IMR-90 (cell line): ENCODE measurements around the gene PSMB11. TPM values are rescaled to one million over a fixed set of nuclear protein-coding genes. Genes with fewer than 3 reads are reported as not detected.

Experiments
- ATAC-seq: fragments of 200-7000 bp; cut with Tn5 transposase; 2 replicates; pipeline ENCODE4 v1.9.1; 2020; ENCODE audit warnings: low read depth, mild to moderate bottlenecking, moderate library complexity
- BruUV-seq: library from RNA; stranded (reverse); fragments of 400-500 nt; replicated peaks from 2 replicates; lab custom pipeline; 2021; lab: Mats Ljungman, UMichigan
- CTCF ChIA-PET: fragments of 300-600 bp; formaldehyde crosslinking; extraction: SDS; loops from one replicate; lab custom pipeline; 2021; ENCODE audit warnings: antibody characterized with exemption; lab: Yijun Ruan, JAX
- POLR2A ChIA-PET: fragments of 300-600 bp; sonication (Branson Sonifier 250); formaldehyde crosslinking; loops from one replicate; lab custom pipeline; 2022; ENCODE audit warnings: antibody characterized with exemption; ENCODE audit not compliant: unreplicated experiment; lab: Charles Lee
- DNase-seq: peaks from one replicate; pipeline ENCODE4 v3.0.0; 2013
- H2AFZ ChIP-seq: replicated peaks from 2 replicates; pipeline ENCODE3; 2013; ENCODE audit warnings: low read length, mild to moderate bottlenecking; ENCODE audit not compliant: poor library complexity
- H2AK5ac ChIP-seq: 2 replicates; pipeline ENCODE4 v1.6.1; 2013; ENCODE audit warnings: low read depth, low read length, inconsistent platforms
- H2AK9ac ChIP-seq: replicated peaks from 2 replicates; pipeline ENCODE3; 2013; ENCODE audit warnings: mild to moderate bottlenecking, low read depth, low read length, moderate library complexity; ENCODE audit not compliant: poor library complexity
- H2BK120ac ChIP-seq: 2 replicates; pipeline ENCODE4 v1.6.1; 2013; ENCODE audit warnings: low read depth, low read length, inconsistent platforms
- H2BK15ac ChIP-seq: 3 replicates; pipeline ENCODE4 v1.6.1; 2013; ENCODE audit warnings: low read depth, low read length, inconsistent platforms
- H2BK20ac ChIP-seq: 2 replicates; pipeline ENCODE4 v1.6.1; 2013; ENCODE audit warnings: low read depth, mild to moderate bottlenecking, inconsistent platforms, low read length, moderate library complexity
- H2BK5ac ChIP-seq: 2 replicates; pipeline ENCODE4 v1.6.1; 2013; ENCODE audit warnings: mild to moderate bottlenecking, low read depth, low read length, inconsistent platforms; ENCODE audit not compliant: poor library complexity, severe bottlenecking
- H3K14ac ChIP-seq: replicated peaks from 2 replicates; pipeline ENCODE4 v1.6.1; 2013; ENCODE audit warnings: low read depth, low read length, inconsistent platforms
- H3K18ac ChIP-seq: 2 replicates; pipeline ENCODE4 v1.6.1; 2013; ENCODE audit warnings: low read depth, low read length, control low read depth
- H3K23ac ChIP-seq: 2 replicates; pipeline ENCODE4 v1.6.1; 2013; ENCODE audit warnings: low read depth, low read length, inconsistent platforms
- H3K27ac ChIP-seq: 2 replicates; pipeline ENCODE4 v1.5.1; 2013; ENCODE audit warnings: mild to moderate bottlenecking, control low read depth, low read length; ENCODE audit not compliant: insufficient read depth
- H3K27me3 ChIP-seq: 2 replicates; pipeline ENCODE4 v1.6.1; 2013; ENCODE audit warnings: low read length; ENCODE audit not compliant: control insufficient read depth, insufficient read depth
- H3K36me3 ChIP-seq: 2 replicates; pipeline ENCODE4 v1.6.1; 2013; ENCODE audit warnings: low read length, mixed read lengths; ENCODE audit not compliant: control insufficient read depth, insufficient read depth
- H3K4ac ChIP-seq: 2 replicates; pipeline ENCODE4 v1.6.1; 2013; ENCODE audit warnings: low read depth, low read length, inconsistent platforms
- H3K4me1 ChIP-seq: 2 replicates; pipeline ENCODE4 v1.6.1; 2013; ENCODE audit warnings: low read length, mixed read lengths; ENCODE audit not compliant: control insufficient read depth, insufficient read depth
- H3K4me2 ChIP-seq: 2 replicates; pipeline ENCODE4 v1.6.1; 2013; ENCODE audit warnings: low read depth, mild to moderate bottlenecking, control low read depth, low read length, moderate library complexity
- H3K4me3 ChIP-seq: 2 replicates; pipeline ENCODE4 v1.5.1; 2013; ENCODE audit warnings: low read depth, mild to moderate bottlenecking, control low read depth, low read length, moderate library complexity; ENCODE audit not compliant: insufficient read depth
- H3K56ac ChIP-seq: 2 replicates; pipeline ENCODE4 v1.6.1; 2013; ENCODE audit warnings: low read length, inconsistent platforms; ENCODE audit not compliant: insufficient read depth; ENCODE audit errors: extremely low read depth
- H3K79me1 ChIP-seq, 2 experiments: 2 replicates each; pipeline ENCODE4 v1.6.1; 2013; ENCODE audit warnings: low read length in 2 of 2, inconsistent platforms in 1 of 2, low read depth in 1 of 2
- H3K9ac ChIP-seq: 2 replicates; pipeline ENCODE4 v1.6.1; 2013; ENCODE audit warnings: low read depth, low read length, control low read depth
- H3K9me1 ChIP-seq: 2 replicates; pipeline ENCODE4 v1.6.1; 2013; ENCODE audit warnings: low read length, inconsistent platforms; ENCODE audit not compliant: insufficient read depth
- H3K9me3 ChIP-seq: 2 replicates; pipeline ENCODE4 v1.6.1; 2013; ENCODE audit warnings: low read length; ENCODE audit not compliant: control insufficient read depth, insufficient read depth
- H4K20me1 ChIP-seq: 2 replicates; pipeline ENCODE4 v1.6.1; 2013; ENCODE audit warnings: low read length, inconsistent platforms; ENCODE audit not compliant: insufficient read depth
- H4K5ac ChIP-seq: 2 replicates; pipeline ENCODE4 v1.6.1; 2013; ENCODE audit warnings: mild to moderate bottlenecking, low read depth, low read length, control low read depth
- H4K8ac ChIP-seq, 2 experiments: 2 replicates each; pipeline ENCODE4 v1.6.1; 2013; ENCODE audit warnings: low read depth in 2 of 2, low read length in 2 of 2, control low read depth in 1 of 2, inconsistent platforms in 1 of 2
- H4K91ac ChIP-seq: 2 replicates; pipeline ENCODE4 v1.6.1; 2013; ENCODE audit warnings: low read depth, low read length, inconsistent platforms; ENCODE audit not compliant: insufficient read depth
- BHLHE40 ChIP-seq: fragments of 150-350 bp; IDR thresholded peaks from 2 replicates; pipeline ENCODE4 v1.6.1; 2016; ENCODE audit warnings: mild to moderate bottlenecking, low read depth, low read length
- CEBPB ChIP-seq: IDR thresholded peaks from 2 replicates; pipeline ENCODE4 v1.6.1; 2012; ENCODE audit warnings: low read depth, low read length, improper control_type of control experiment
- CHD1 ChIP-seq: IDR thresholded peaks from 2 replicates; pipeline ENCODE4 v1.6.1; 2012; ENCODE audit warnings: low read depth, low read length, improper control_type of control experiment
- CTCF ChIP-seq: conservative IDR thresholded peaks from 2 replicates; pipeline ENCODE4 v1.5.1; 2012; ENCODE audit warnings: mild to moderate bottlenecking, low read depth, low read length, improper control_type of control experiment
- ELK1 ChIP-seq: fragments of 150-350 bp; IDR thresholded peaks from 2 replicates; pipeline ENCODE4 v1.6.1; 2016; ENCODE audit warnings: low read depth, mild to moderate bottlenecking, low read length, moderate library complexity, borderline replicate concordance
- FOS ChIP-seq: fragments of 150-350 bp; IDR thresholded peaks from 2 replicates; pipeline ENCODE4 v1.6.1; 2016; ENCODE audit warnings: low read depth, low read length
- MAFK ChIP-seq: IDR thresholded peaks from 2 replicates; pipeline ENCODE4 v1.6.1; 2012; ENCODE audit warnings: low read depth, low read length, improper control_type of control experiment
- MAZ ChIP-seq: IDR thresholded peaks from 2 replicates; pipeline ENCODE4 v1.6.1; 2012; ENCODE audit warnings: low read depth, mild to moderate bottlenecking, low read length, improper control_type of control experiment, moderate library complexity, borderline replicate concordance
- MXI1 ChIP-seq: IDR thresholded peaks from 2 replicates; pipeline ENCODE4 v1.6.1; 2012; ENCODE audit warnings: low read depth, mild to moderate bottlenecking, low read length, moderate library complexity, borderline replicate concordance
- NFE2L2 ChIP-seq: fragments of 150-350 bp; IDR thresholded peaks from 2 replicates; pipeline ENCODE4 v1.6.1; 2016; ENCODE audit warnings: low read depth, mild to moderate bottlenecking, low read length
- POLR2A ChIP-seq: IDR thresholded peaks from 2 replicates; pipeline ENCODE4 v1.6.1; 2012; ENCODE audit warnings: mild to moderate bottlenecking, low read depth, low read length
- RAD21 ChIP-seq: IDR thresholded peaks from 2 replicates; pipeline ENCODE4 v1.6.1; 2012; ENCODE audit warnings: low read length, improper control_type of control experiment
- RCOR1 ChIP-seq: IDR thresholded peaks from 2 replicates; pipeline ENCODE4 v1.6.1; 2012; ENCODE audit warnings: mild to moderate bottlenecking, low read length, improper control_type of control experiment; ENCODE audit not compliant: insufficient replicate concordance
- RFX5 ChIP-seq: IDR thresholded peaks from 2 replicates; pipeline ENCODE4 v1.8.0; 2012; ENCODE audit warnings: low read depth, mild to moderate bottlenecking, low read length, moderate library complexity
- SMC3 ChIP-seq: fragments of 150-350 bp; IDR thresholded peaks from 2 replicates; pipeline ENCODE4 v1.6.1; 2016; ENCODE audit warnings: low read depth, mild to moderate bottlenecking, antibody characterized with exemption, low read length, moderate library complexity
- WGBS, 2 experiments: methylation state at CpG; one replicate each; pipeline versions ENCODE4 v1.1.5 to v1.1.7; 2013; ENCODE audit warnings: missing lambda C conversion rate in 2 of 2; ENCODE audit not compliant: insufficient read length in 1 of 2; ENCODE audit errors: extremely low coverage in 2 of 2; 5-methylcytosine and 5-hydroxymethylcytosine counted together
- dilution Hi-C: fragments of 300-500 bp; cut with HindIII; formaldehyde crosslinking; loops from one replicate; pipeline ENCODE4 v1.14.3; 2018; ENCODE audit warnings: low sequenced_read_pairs; ENCODE audit not compliant: unreplicated experiment
- in situ Hi-C: fragments of 300-500 bp; cut with MboI; formaldehyde crosslinking; loops from 3 replicates; pipeline ENCODE4 v1.14.3; 2019; ENCODE audit warnings: low sequenced_read_pairs, inconsistent platforms, mixed read lengths
- intact Hi-C: fragments of 100-400 bp; cut with micrococcal nuclease; formaldehyde crosslinking; loops from 2 replicates; pipeline ENCODE4 v1.10.0; 2022
- polyA plus RNA-seq, 3 experiments: library from polyadenylated mRNA; depleted of rRNA; stranded (reverse); fragments of >200 nt; gene quantifications; 2 replicates each; pipeline ENCODE4 v1.2.3, GENCODE V29; 2012; ENCODE audit warnings: low replicate concordance in 1 of 3
- total RNA-seq: library from RNA; depleted of rRNA; stranded (reverse); fragments of >200 nt; gene quantifications from 2 replicates; pipeline ENCODE4 v1.2.3, GENCODE V29; 2012
- TF ChIP-seq, protein P1 (sequence below): fragments of 150-350 bp; IDR thresholded peaks from 2 replicates; pipeline ENCODE4 v1.6.1; 2017; ENCODE audit warnings: mild to moderate bottlenecking, antibody characterized with exemption, low read length, low read depth

PSMB11 gene
- total and polyA plus RNA-seq, 2 of the 4 experiments (the other 2 are of a cell fraction), result not detected

GRCh38 chr14:23086565-23086964, 44.6 kb downstream of the PSMB11 start:
- H3K23ac ChIP-seq, result no peak overlapping the region
- no peak overlapping the region for H2BK20ac ChIP-seq
- TF ChIP-seq NFE2L2 (no peak), MAZ (no peak), CHD1 (no peak), POLR2A (no peak), ELK1 (no peak), MXI1 (no peak), RCOR1 (no peak), SMC3 (no peak), MAFK (no peak), RAD21 (no peak), FOS (no peak), BHLHE40 (no peak), CEBPB (no peak), RFX5 (no peak), CTCF (no peak)
- TF ChIP-seq, protein P1, sequence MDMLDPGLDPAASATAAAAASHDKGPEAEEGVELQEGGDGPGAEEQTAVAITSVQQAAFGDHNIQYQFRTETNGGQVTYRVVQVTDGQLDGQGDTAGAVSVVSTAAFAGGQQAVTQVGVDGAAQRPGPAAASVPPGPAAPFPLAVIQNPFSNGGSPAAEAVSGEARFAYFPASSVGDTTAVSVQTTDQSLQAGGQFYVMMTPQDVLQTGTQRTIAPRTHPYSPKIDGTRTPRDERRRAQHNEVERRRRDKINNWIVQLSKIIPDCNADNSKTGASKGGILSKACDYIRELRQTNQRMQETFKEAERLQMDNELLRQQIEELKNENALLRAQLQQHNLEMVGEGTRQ, result no peak
- peaks cover 27 to 32% of the 10 kb centered on the region in 2 experiments for H3K79me1 ChIP-seq
- no peak overlapping the region for H3K4me3 ChIP-seq
- ATAC-seq (no peak), DNase-seq (no peak)
- H3K56ac ChIP-seq, result no peak overlapping the region
- H2BK15ac ChIP-seq, result no peak overlapping the region
- no peak overlapping the region for H3K4me2 ChIP-seq
- H3K9ac ChIP-seq, result no peak overlapping the region
- no peaks in the 10 kb centered on the region for H3K9me3 ChIP-seq
- no peak overlapping the region for H2BK5ac ChIP-seq
- no peak overlapping the region for H3K4ac ChIP-seq
- no peak overlapping the region for H2AK5ac ChIP-seq
- no peaks in the 10 kb centered on the region for H4K20me1 ChIP-seq
- ChIA-PET POLR2A (no interaction called here), CTCF (interaction anchor here (2.9 kb wide), 1 partner anchor 9 kb away, joined by 11 read pairs; no protein-coding TSS in a partner anchor)
- no peak overlapping the region for H3K27ac ChIP-seq
- no CpG with 5 or more reads among the region's 1 CpG for WGBS, 2 experiments
- no peak overlapping the region for H2AFZ ChIP-seq
- no peak overlapping the region for H4K91ac ChIP-seq
- H4K8ac ChIP-seq, result no peak overlapping the region
- H3K27me3 ChIP-seq, result no peaks in the 10 kb centered on the region
- dilution Hi-C loops (no loop called here), intact Hi-C loops (no loop called here), in situ Hi-C loops (loop anchor here (25.0 kb wide), 1 partner anchor 1051 kb away; the partner anchor contains the start of genes EMC9, FITM1, PSME1 and PSME2)
- H4K5ac ChIP-seq, result no peak overlapping the region; the same call in 1 of the 2 replicates
- no peaks in the 10 kb centered on the region for H3K9me1 ChIP-seq
- no peak overlapping the region for H3K14ac ChIP-seq
- H2BK120ac ChIP-seq, result no peak overlapping the region
- H2AK9ac ChIP-seq, result no peak overlapping the region
- no TSS peak for BruUV-seq
- no peaks in the 10 kb centered on the region for H3K4me1 ChIP-seq
- no peak overlapping the region for H3K18ac ChIP-seq
- peaks cover 34% of the 10 kb centered on the region for H3K36me3 ChIP-seq
